ENCODE measurements around the gene CDX1.

The CDX1 gene

GRCh38 chr5:150175076-150175475 is 8.5 kb downstream of the CDX1 start:
- ATAC-seq (no peak), DNase-seq (no peak)
- Mint-ChIP-seq H3K4me3 (no peak overlapping the region), H3K9me3 (no peaks in the 10 kb centered on the region), H3K4me1 (no peaks in the 10 kb centered on the region), H3K27me3 (peaks cover 24% of the 10 kb centered on the region), H3K36me3 (ENCODE audit: low read depth) (no peaks in the 10 kb centered on the region), H3K27ac (no peak overlapping the region)

DNA sequence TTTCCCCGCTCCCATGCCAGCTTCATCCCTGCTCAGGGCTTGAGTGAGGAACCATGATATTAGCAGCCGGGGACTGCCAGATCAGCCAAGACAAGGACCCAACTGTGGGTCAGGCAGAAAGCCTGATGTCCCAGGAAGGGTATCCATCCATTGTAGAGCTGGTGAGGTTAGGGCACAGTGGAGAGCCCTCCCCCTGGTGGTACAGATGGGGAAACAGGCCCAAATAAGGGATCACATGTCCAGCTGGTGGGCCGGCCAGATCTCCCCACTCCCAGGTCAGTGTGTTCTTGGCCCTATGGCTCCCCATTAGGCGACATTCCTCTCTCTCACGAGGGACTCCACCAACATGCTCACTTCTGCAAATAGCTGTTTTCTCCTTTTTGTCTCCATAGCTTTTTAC is 9.0 kb downstream of the CDX1 start:
- no peak for ATAC-seq
- Mint-ChIP-seq H3K36me3 (ENCODE audit: low read depth) (no peaks in the 10 kb centered on the region), H3K9me3 (no peaks in the 10 kb centered on the region), H3K4me1 (no peaks in the 10 kb centered on the region), H3K27me3 (peaks cover 19% of the 10 kb centered on the region), H3K27ac (no peak overlapping the region), H3K4me3 (no peak overlapping the region)
- no peak for DNase-seq

GRCh38 chr5:150176745-150177477 is 10.3 kb downstream of the CDX1 start:
- no peak for ATAC-seq
- Mint-ChIP-seq H3K9me3 (no peaks in the 10 kb centered on the region), H3K27me3 (peaks cover 13% of the 10 kb centered on the region), H3K36me3 (ENCODE audit: low read depth) (no peaks in the 10 kb centered on the region), H3K4me3 (no peak overlapping the region), H3K27ac (no peak overlapping the region), H3K4me1 (no peaks in the 10 kb centered on the region)
- no peak for DNase-seq

GRCh38 chr5:150177721-150178120 is 11.1 kb downstream of the CDX1 start:
- no peak overlapping the region for H3K27ac Mint-ChIP-seq
- H3K4me3 Mint-ChIP-seq, result no peak overlapping the region
- no peaks in the 10 kb centered on the region for H3K9me3 Mint-ChIP-seq
- H3K27me3 Mint-ChIP-seq, result peaks cover 10% of the 10 kb centered on the region
- DNase-seq (no peak), ATAC-seq (no peak)
- H3K36me3 Mint-ChIP-seq (ENCODE audit: low read depth), result no peaks in the 10 kb centered on the region
- H3K4me1 Mint-ChIP-seq, result no peaks in the 10 kb centered on the region

GRCh38 chr5:150178262-150178661 is 11.7 kb downstream of the CDX1 start:
- no peak overlapping the region for H3K4me3 Mint-ChIP-seq
- no peaks in the 10 kb centered on the region for H3K4me1 Mint-ChIP-seq
- DNase-seq, result no peak
- no peak overlapping the region for H3K27ac Mint-ChIP-seq
- no peak for ATAC-seq
- H3K36me3 Mint-ChIP-seq (ENCODE audit: low read depth), result no peaks in the 10 kb centered on the region
- peaks cover 10% of the 10 kb centered on the region for H3K27me3 Mint-ChIP-seq
- no peaks in the 10 kb centered on the region for H3K9me3 Mint-ChIP-seq

GRCh38 chr5:150179019-150179620 is 12.5 kb downstream of the CDX1 start:
- ATAC-seq (no peak), DNase-seq (no peak)
- H3K27me3 Mint-ChIP-seq, result peaks cover 6% of the 10 kb centered on the region
- no peaks in the 10 kb centered on the region for H3K4me1 Mint-ChIP-seq
- no peak overlapping the region for H3K4me3 Mint-ChIP-seq
- no peaks in the 10 kb centered on the region for H3K9me3 Mint-ChIP-seq
- no peak overlapping the region for H3K27ac Mint-ChIP-seq
- H3K36me3 Mint-ChIP-seq (ENCODE audit: low read depth), result no peaks in the 10 kb centered on the region

DNA sequence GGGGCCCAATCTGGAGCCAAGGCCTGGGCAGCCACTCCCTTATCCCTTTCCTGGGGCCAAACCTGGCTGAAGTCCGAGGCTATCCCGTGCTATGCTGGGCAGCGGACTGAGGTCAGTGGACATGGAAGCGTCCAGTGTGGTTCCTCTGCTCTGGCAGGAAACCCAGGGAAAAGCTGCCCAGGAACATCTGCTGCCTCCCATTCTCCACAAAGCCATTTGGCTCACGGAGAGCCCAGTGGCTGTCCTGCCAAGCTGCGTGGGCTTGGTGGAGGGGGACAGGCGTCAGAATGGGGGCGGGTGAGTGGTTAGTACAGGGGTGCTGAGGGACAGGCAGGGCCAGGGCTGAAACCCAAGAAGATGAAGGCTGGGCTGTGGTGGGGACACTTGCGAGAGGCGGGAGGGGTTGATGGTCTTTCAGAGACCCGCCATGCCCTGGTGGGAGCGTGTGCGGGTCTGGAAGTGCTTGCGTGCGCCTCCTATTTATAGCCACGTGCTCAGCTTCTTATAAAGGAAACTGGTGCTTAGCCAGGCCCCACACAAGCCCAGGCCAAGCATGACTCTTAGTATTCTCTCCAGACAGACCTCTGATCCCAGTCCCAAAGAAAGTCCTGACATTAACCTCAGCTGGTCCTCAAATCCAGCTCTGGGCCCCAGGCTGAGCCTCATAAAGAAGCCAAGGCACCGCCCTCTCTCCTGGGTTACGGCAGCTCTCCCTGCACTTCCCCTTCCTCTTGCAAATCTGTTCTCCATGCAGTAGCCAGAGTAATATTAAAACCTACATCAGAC is 13.9 kb downstream of the CDX1 start:
- Mint-ChIP-seq H3K4me1 (no peaks in the 10 kb centered on the region), H3K27me3 (peaks cover 3% of the 10 kb centered on the region), H3K4me3 (no peak overlapping the region), H3K27ac (no peak overlapping the region), H3K9me3 (no peaks in the 10 kb centered on the region), H3K36me3 (ENCODE audit: low read depth) (no peaks in the 10 kb centered on the region)
- ATAC-seq, result no peak
- DNase-seq, result no peak

- H3K36me3 Mint-ChIP-seq (ENCODE audit: low read depth), result no peaks in the 10 kb centered on the region
- no peak overlapping the region for H3K27ac Mint-ChIP-seq
- no peak for DNase-seq
- no peaks in the 10 kb centered on the region for H3K27me3 Mint-ChIP-seq
- ATAC-seq, result no peak
- H3K4me3 Mint-ChIP-seq, result no peak overlapping the region
- no peaks in the 10 kb centered on the region for H3K9me3 Mint-ChIP-seq
- H3K4me1 Mint-ChIP-seq, result no peaks in the 10 kb centered on the region
These were observed 14.4 kb downstream of the CDX1 start for GRCh38 chr5:150181027-150181426.

DNA sequence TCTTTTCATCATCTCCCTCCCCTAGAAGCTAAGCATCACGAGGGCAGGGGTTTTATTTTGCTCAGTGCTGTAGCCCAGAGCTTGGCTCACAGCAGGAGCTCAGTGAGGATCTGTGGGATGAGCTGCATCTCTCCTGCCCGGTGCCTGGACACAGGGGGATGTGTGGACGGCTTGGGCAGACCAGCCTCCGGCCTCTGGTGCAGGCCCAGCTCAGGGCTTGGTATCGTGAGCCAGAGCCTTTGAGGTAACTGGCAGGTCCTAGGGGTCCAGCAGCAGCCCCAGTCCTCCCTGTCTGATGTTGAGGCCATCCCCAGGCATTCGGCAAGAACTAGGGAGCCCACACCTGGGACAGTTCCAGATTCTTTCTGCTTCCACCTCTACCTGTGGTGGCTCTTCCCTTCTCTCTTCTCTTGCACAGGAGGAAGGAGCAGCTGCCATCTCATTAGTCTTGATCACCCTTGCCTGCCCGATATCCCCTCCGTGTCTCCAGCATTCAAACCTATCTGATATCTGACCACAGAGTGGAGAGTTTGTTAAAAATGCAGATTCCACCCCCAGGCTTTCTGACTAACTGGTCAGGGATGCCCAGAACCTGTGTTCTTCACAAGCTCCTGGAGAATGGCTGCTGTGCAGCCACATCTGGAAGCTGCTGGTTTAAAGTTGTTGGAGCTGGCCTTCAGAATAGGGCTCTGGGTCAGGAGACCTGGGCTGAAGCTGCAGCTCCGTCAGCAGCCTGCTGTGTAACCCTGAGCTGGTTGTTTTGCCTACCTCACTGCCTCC is 15.4 kb downstream of the CDX1 start:
- Mint-ChIP-seq H3K27ac (no peak overlapping the region), H3K36me3 (ENCODE audit: low read depth) (no peaks in the 10 kb centered on the region), H3K4me3 (no peak overlapping the region), H3K4me1 (no peaks in the 10 kb centered on the region), H3K27me3 (no peaks in the 10 kb centered on the region), H3K9me3 (no peaks in the 10 kb centered on the region)
- no peak for ATAC-seq
- DNase-seq, result no peak

DNA sequence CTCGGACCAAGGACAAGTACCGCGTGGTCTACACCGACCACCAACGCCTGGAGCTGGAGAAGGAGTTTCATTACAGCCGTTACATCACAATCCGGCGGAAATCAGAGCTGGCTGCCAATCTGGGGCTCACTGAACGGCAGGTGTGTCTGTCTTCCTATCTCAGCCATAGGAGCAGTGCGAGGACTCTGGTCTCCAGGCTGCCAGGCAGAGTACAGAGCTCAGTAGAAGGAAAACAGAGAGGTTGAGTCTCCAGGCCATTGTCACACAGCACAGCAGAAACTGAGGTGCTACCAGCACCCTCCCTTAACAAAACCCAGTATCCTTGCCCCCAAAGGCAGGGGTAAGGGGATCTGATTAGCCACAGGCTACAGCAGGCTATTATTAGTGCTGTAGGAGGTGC is 16.2 kb downstream of the CDX1 start:
- Mint-ChIP-seq H3K27me3 (peaks cover 3% of the 10 kb centered on the region), H3K4me1 (no peaks in the 10 kb centered on the region), H3K36me3 (ENCODE audit: low read depth) (no peaks in the 10 kb centered on the region), H3K27ac (no peak overlapping the region), H3K4me3 (no peak overlapping the region), H3K9me3 (no peaks in the 10 kb centered on the region)
- DNase-seq (no peak), ATAC-seq (no peak)

- no peaks in the 10 kb centered on the region for H3K36me3 Mint-ChIP-seq (ENCODE audit: low read depth)
- no peak for ATAC-seq
- no peaks in the 10 kb centered on the region for H3K4me1 Mint-ChIP-seq
- peaks cover 5% of the 10 kb centered on the region for H3K27me3 Mint-ChIP-seq
- no peak for DNase-seq
- no peak overlapping the region for H3K27ac Mint-ChIP-seq
- no peaks in the 10 kb centered on the region for H3K9me3 Mint-ChIP-seq
- no peak overlapping the region for H3K4me3 Mint-ChIP-seq
These were observed 16.9 kb downstream of the CDX1 start for GRCh38 chr5:150183436-150183835.

- Mint-ChIP-seq H3K4me1 (no peaks in the 10 kb centered on the region), H3K9me3 (no peaks in the 10 kb centered on the region), H3K27me3 (peaks cover 6% of the 10 kb centered on the region), H3K36me3 (ENCODE audit: low read depth) (no peaks in the 10 kb centered on the region), H3K4me3 (no peak overlapping the region), H3K27ac (no peak overlapping the region)
- no peak for ATAC-seq
- no peak for DNase-seq
These were observed 17.4 kb downstream of the CDX1 start for GRCh38 chr5:150184006-150184405.

DNA sequence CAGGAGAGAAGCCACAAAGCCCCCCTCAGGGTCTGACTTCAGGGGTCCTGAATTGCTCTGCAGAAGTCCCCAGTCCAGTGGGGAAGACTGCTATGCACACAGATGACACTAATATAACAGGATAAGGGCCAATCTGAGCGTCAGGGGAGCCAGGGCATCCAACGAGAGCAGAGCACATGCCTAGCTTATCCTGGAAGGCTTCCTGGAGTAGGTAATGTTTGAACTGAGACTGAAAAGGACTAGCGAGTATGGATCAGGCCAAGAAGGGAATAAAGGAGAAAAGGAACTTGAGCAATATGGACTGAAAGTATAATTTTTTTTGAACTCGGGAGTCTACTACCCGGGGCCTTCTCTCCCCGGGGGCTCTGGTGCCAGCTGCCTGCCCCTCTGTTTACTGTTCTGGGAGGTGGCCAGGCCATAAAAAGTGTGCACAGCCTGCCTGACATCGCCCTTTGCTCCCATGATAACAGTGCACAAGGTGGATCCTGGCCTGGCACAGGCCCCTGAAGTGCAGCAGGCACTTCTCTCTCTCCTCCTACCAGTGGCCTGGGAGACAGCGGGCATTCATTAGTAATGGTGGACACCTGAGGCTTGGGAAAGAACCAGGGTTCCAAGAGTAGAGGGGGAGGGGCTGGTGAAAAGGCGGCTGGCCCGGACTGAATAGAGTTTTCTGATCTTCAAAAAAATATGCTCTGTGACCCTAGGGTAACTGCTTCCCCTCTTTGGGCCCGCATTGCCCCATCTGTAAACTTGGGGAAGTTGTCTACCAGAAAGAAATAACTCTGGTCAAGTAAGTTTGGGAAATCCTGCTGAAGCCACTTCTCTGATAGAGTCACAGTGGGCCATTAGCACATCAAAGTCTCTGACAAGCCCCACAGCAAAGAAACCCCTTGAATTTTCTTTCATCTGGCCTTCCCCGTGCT is 18.7 kb downstream of the CDX1 start:
- no peak for ATAC-seq
- peaks cover 14% of the 10 kb centered on the region for H3K27me3 Mint-ChIP-seq

DNA sequence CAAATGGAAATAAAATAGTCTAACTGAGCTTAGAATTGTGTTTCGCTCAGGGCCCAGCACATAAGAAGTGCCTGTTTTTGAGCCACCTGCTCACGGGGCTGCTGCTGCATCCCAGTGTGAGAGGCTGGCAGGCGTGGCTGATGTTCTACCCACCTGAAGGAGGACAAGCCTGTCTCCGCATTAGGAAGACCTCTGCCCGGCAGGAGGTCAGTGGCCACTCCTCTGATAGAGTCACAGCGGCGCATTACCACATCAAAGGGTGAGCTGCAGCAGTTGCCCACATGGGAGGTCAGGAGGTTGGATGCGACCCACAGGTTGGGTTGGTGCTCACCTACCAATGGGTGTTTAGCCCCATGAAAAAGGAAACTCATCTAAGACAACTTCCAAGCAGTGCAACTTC is 19.6 kb downstream of the CDX1 start:
- H3K36me3 Mint-ChIP-seq (ENCODE audit: low read depth), result no peaks in the 10 kb centered on the region
- DNase-seq, result no peak
- H3K4me3 Mint-ChIP-seq, result no peak overlapping the region
- H3K4me1 Mint-ChIP-seq, result no peaks in the 10 kb centered on the region
- ATAC-seq, result no peak
- no peaks in the 10 kb centered on the region for H3K9me3 Mint-ChIP-seq
- no peak overlapping the region for H3K27ac Mint-ChIP-seq
- H3K27me3 Mint-ChIP-seq, result peaks cover 20% of the 10 kb centered on the region

More for the DNA sequence above, 18.7 kb downstream of the CDX1 start:
- Mint-ChIP-seq H3K9me3 (no peaks in the 10 kb centered on the region), H3K27ac (no peak overlapping the region), H3K36me3 (ENCODE audit: low read depth) (no peaks in the 10 kb centered on the region), H3K4me3 (no peak overlapping the region), H3K4me1 (no peaks in the 10 kb centered on the region)
- no peak for DNase-seq
